GM23338 (cell line): ENCODE results near the gene SPATA31C1. TPM values are rescaled to one million over a fixed set of nuclear protein-coding genes. Genes with fewer than 3 reads are reported as not detected.
A peak's percentile ranks its signal among the peaks of the same experiment; 100 is the strongest.

Experiments used
- ATAC-seq: fragments of 200-7000 bp; cut with Tn5 transposase; 3 replicates; pipeline ENCODE4 v1.9.1; 2020
- DNase-seq: peaks from one replicate; pipeline ENCODE4 v3.0.0-alpha.2; 2015; ENCODE audit warnings: low spot score
- H2AFZ ChIP-seq: fragments of 200-600 bp; sonication (generic); 2 replicates; pipeline ENCODE4 v1.8.0; 2016; ENCODE audit warnings: antibody characterized with exemption, mild to moderate bottlenecking, moderate library complexity
- H3F3A ChIP-seq: fragments of 200-600 bp; sonication (generic); replicated peaks from 2 replicates; pipeline ENCODE4 v1.8.0; 2017; ENCODE audit warnings: antibody characterized with exemption, mixed run types, low read depth
- H3K27ac ChIP-seq: fragments of 200-600 bp; sonication (generic); 2 replicates; pipeline ENCODE4 v1.6.1; 2016; ENCODE audit warnings: low read depth
- H3K27me3 ChIP-seq: fragments of 200-600 bp; sonication (generic); 2 replicates; pipeline ENCODE4 v1.8.0; 2016; ENCODE audit warnings: mild to moderate bottlenecking, mixed run types, moderate library complexity; ENCODE audit not compliant: insufficient read depth
- H3K36me3 ChIP-seq: fragments of 200-600 bp; sonication (generic); 2 replicates; pipeline ENCODE4 v1.8.0; 2016; ENCODE audit warnings: mild to moderate bottlenecking; ENCODE audit not compliant: insufficient read depth
- H3K4me1 ChIP-seq: fragments of 200-600 bp; sonication (generic); 2 replicates; pipeline ENCODE4 v1.8.0; 2016; ENCODE audit warnings: mild to moderate bottlenecking, moderate library complexity; ENCODE audit not compliant: insufficient read depth
- H3K4me2 ChIP-seq: fragments of 200-600 bp; sonication (generic); 2 replicates; pipeline ENCODE4 v1.7.1; 2017; ENCODE audit warnings: mixed run types
- H3K4me3 ChIP-seq: fragments of 200-600 bp; sonication (generic); 2 replicates; pipeline ENCODE4 v1.6.1; 2016; ENCODE audit warnings: mixed run types
- H3K79me2 ChIP-seq: fragments of 200-600 bp; sonication (generic); replicated peaks from 2 replicates; pipeline ENCODE4 v1.8.0; 2017; ENCODE audit warnings: mild to moderate bottlenecking; ENCODE audit not compliant: insufficient read depth
- H3K9me2 ChIP-seq: fragments of 200-600 bp; sonication (generic); 2 replicates; pipeline ENCODE4 v1.8.0; 2017; ENCODE audit not compliant: insufficient read depth
- H4K20me1 ChIP-seq: fragments of 200-600 bp; sonication (generic); replicated peaks from 2 replicates; pipeline ENCODE4 v1.8.0; 2017; ENCODE audit warnings: mild to moderate bottlenecking; ENCODE audit not compliant: insufficient read depth
- H3K27ac Mint-ChIP-seq: 2 replicates; pipeline ENCODE4 v1.8.0; 2020; ENCODE audit warnings: inconsistent platforms, mild to moderate bottlenecking, moderate library complexity, mixed read lengths
- H3K27me3 Mint-ChIP-seq: 3 replicates; pipeline ENCODE4 v1.8.0; 2022; ENCODE audit warnings: low read depth, mild to moderate bottlenecking, moderate library complexity, mixed read lengths, inconsistent platforms; ENCODE audit not compliant: insufficient read depth, poor library complexity
- H3K36me3 Mint-ChIP-seq: 3 replicates; pipeline ENCODE4 v1.8.0; 2021; ENCODE audit warnings: low read depth, mild to moderate bottlenecking, inconsistent platforms, moderate library complexity, mixed read lengths
- H3K4me1 Mint-ChIP-seq: 3 replicates; pipeline ENCODE4 v1.8.0; 2020; ENCODE audit warnings: mild to moderate bottlenecking, inconsistent platforms, mixed read lengths
- H3K4me3 Mint-ChIP-seq: 3 replicates; pipeline ENCODE4 v1.8.0; 2021; ENCODE audit warnings: moderate library complexity, mild to moderate bottlenecking, inconsistent platforms, mixed read lengths
- H3K9me3 Mint-ChIP-seq: 3 replicates; pipeline ENCODE4 v1.8.0; 2020; ENCODE audit warnings: moderate library complexity, mild to moderate bottlenecking, inconsistent platforms, mixed read lengths
- CTCF ChIP-seq, 2 experiments: fragments of 200-600 bp in 1 of 2; sonication (generic) in 1 of 2; conservative IDR thresholded peaks; 2 replicates each; pipeline versions ENCODE4 v1.5.1 to v1.6.1; 2016 to 2017; ENCODE audit warnings: antibody characterized with exemption in 2 of 2, low read depth in 2 of 2, mild to moderate bottlenecking in 2 of 2, moderate library complexity in 1 of 2
- EZH2phosphoT487 ChIP-seq: fragments of 200-600 bp; sonication (generic); IDR thresholded peaks from one replicate; pipeline ENCODE4 v1.8.1; 2018; ENCODE audit warnings: antibody characterized with exemption; ENCODE audit not compliant: unreplicated experiment
- JUNB ChIP-seq: IDR thresholded peaks from one replicate; pipeline ENCODE4 v1.6.1; 2016; ENCODE audit warnings: antibody characterized with exemption; ENCODE audit not compliant: unreplicated experiment
- NANOG ChIP-seq: IDR thresholded peaks from 2 replicates; pipeline ENCODE4 v1.6.1; 2016; ENCODE audit warnings: antibody characterized with exemption, borderline replicate concordance
- REST ChIP-seq: IDR thresholded peaks from one replicate; pipeline ENCODE4 v1.6.1; 2018; ENCODE audit warnings: antibody characterized with exemption; ENCODE audit not compliant: unreplicated experiment
- STAT1 ChIP-seq: IDR thresholded peaks from one replicate; pipeline ENCODE4 v1.6.1; 2016; ENCODE audit warnings: antibody characterized with exemption; ENCODE audit not compliant: unreplicated experiment
- ZNF114 ChIP-seq: fragments of 250-450 bp; sonication (Bioruptor Pico); IDR thresholded peaks from 2 replicates; pipeline ENCODE4 v1.5.0; 2020; ENCODE audit warnings: mild to moderate bottlenecking, moderate library complexity
- ZNF462 ChIP-seq: fragments of 250-450 bp; sonication (Bioruptor Pico); IDR thresholded peaks from 2 replicates; pipeline ENCODE4 v1.5.0; 2020; ENCODE audit warnings: mild to moderate bottlenecking, moderate library complexity
- polyA plus RNA-seq: library from polyadenylated mRNA; unstranded; fragments of >200 nt; fragmentation: Nextera tagmentation; extraction: Ambion mirVana; gene quantifications from 2 replicates; pipeline ENCODE4 v1.2.1, GENCODE V29; 2016
- total RNA-seq: library from RNA; depleted of rRNA; stranded (reverse); fragments of >200 nt; shearing (Covaris generic); gene quantifications from 2 replicates; pipeline ENCODE4 v1.2.3, GENCODE V29; 2014

Gene SPATA31C1
- total and polyA plus RNA-seq, 2 experiments from 2014 or later = not detected

GRCh38 chr9:87970602-87971001 is 52.8 kb downstream of the SPATA31C1 start (continued):
- TF ChIP-seq ZNF462 (no peak), EZH2phosphoT487 (no peak), CTCF (conservative IDR thresholded peaks at IDR 0.05; ENCODE audit: low read depth in 2 of 2) (no peak)

- DNase-seq = no peak
- no peaks in the 10 kb centered on the region for H3K79me2 ChIP-seq
- no peaks in the 10 kb centered on the region; the same call in 1 of the 2 replicates for H3K4me1 ChIP-seq
- peaks cover 3% of the 10 kb centered on the region; the same call in 2 of the 3 replicates for H3K9me3 Mint-ChIP-seq
- H3K9me2 ChIP-seq = no peaks in the 10 kb centered on the region
- H3K4me1 Mint-ChIP-seq = peaks cover 5% of the 10 kb centered on the region
- no peak overlapping the region for H3K4me3 ChIP-seq
- H3K36me3 ChIP-seq = no peaks in the 10 kb centered on the region
- H3K36me3 Mint-ChIP-seq = no peaks in the 10 kb centered on the region; the same call in 2 of the 3 replicates
- no peak overlapping the region for H3K27ac Mint-ChIP-seq
- H3K27me3 Mint-ChIP-seq = peaks cover 12% of the 10 kb centered on the region
- H3K27ac ChIP-seq = no peak overlapping the region
- H3F3A ChIP-seq = 0 out of 2 replicates have a peak, but pooled peaks cover 3% of the 10 kb centered on the region
- no peak for TF ChIP-seq STAT1
- TF ChIP-seq NANOG = no peak
- no peak for TF ChIP-seq JUNB
- no peak for TF ChIP-seq REST
- TF ChIP-seq ZNF114 (CRISPR knock-in tag) = no peak
- ATAC-seq = no peak
- peak overlapping the region; percentile 94 for H3K4me3 Mint-ChIP-seq
- H4K20me1 ChIP-seq = no peaks in the 10 kb centered on the region
- H3K27me3 ChIP-seq = peaks cover 7% of the 10 kb centered on the region; the same call in 1 of the 2 replicates
- H3K4me2 ChIP-seq = no peak overlapping the region
- H2AFZ ChIP-seq = no peak overlapping the region
These were observed 55.4 kb downstream of the SPATA31C1 start for GRCh38 chr9:87973122-87973521.
